Bronchial smooth muscle cell (primary cell): ENCODE data around the gene SIGLEC12. TPM values are rescaled to one million over a fixed set of nuclear protein-coding genes. Genes with fewer than 3 reads are reported as not detected.

Source experiments
- total RNA-seq: library from RNA; depleted of rRNA; stranded (reverse); fragments of >200 nt; gene quantifications from 2 replicates; pipeline ENCODE4 v1.2.1, GENCODE V29; 2014

The SIGLEC12 gene
- total RNA-seq, result not detected in 2 replicates

DNA sequence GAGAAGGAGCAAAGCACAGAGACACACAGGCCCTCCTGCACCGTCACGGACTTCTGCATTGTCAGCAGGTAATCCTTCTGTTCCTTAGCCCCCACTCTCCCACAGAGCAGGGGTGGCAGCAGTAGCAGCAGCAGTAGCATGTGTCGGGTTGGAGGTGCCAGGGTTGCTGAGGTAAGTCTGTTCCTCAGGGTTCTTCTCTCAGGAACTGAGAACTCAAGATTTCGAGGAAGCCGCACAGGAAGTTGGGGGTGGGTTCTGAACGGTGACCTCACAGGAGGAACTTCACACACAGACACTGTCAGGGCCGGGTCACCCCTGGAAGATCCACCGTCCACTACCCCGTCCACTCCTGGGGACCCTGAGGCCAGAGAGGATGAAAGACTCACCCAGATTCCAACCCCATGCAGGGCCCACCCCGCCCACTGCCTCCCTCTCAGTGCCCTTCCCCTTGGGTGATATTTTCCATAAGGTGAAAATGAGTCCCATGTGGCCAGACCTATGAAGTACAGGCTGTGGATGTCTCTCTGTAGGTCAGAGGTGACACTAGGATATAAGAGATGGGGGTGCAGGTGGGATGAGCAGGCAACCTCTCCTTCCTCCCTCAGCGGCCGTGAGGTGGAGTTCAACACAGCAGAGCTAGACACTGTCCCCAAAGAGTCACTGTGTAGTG lies at the start of gene SIGLEC12:
SIGLEC12 (minus strand) TSS at position 207 of the 670 bp plus-strand sequence; CDS start at position 140, 67 bp downstream.

DNA sequence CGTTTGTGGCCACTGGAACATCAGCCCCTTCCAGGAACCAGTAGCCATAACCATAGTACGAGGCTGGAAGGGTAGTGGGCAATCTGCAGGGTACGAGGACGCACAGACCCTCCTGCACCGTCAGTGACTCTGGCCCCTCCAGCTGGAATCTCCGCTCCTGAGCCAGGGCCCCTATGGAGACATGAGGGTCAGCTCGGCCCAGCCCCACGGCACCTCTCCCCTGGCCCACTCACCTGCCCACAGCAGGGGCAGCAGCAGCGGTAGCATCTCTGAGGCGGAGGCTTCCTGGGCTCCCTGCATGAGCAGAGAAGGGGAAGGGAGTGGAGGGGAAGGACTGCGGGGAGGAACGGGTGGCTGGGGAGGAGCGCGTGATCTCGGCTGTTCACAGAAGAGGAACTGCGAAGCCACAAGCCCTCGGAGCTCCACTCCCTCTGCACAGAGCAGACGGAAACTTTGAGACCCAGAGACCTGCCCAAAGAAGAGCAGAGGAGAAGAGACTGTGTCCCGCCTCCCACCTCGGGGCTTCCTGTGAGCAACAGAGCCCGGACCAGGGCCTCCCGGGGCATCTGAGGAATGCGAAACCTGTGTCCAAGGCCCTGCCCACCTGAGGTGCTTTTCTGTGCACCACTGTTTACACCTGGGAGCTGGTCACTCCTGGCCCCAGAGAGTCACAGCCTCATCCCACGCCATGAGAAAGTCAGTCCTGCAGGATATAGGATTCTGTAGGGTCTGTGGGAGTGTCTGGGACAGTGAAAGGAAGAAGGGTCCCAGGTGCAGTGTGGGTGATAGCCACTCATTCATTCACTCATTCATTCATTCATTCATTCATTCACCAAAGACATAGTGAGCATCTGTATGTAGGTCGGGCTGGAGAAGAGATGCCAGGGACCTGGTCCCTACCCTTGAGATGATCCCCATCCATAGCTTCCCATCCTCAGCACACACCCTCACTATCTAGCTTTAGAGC lies 30.0 kb upstream of the SIGLEC12 start, which contains the start of gene SIGLEC6:
SIGLEC6 (minus strand) TSS at position 322 of the 967 bp plus-strand sequence; CDS start at position 300, 22 bp downstream.

DNA sequence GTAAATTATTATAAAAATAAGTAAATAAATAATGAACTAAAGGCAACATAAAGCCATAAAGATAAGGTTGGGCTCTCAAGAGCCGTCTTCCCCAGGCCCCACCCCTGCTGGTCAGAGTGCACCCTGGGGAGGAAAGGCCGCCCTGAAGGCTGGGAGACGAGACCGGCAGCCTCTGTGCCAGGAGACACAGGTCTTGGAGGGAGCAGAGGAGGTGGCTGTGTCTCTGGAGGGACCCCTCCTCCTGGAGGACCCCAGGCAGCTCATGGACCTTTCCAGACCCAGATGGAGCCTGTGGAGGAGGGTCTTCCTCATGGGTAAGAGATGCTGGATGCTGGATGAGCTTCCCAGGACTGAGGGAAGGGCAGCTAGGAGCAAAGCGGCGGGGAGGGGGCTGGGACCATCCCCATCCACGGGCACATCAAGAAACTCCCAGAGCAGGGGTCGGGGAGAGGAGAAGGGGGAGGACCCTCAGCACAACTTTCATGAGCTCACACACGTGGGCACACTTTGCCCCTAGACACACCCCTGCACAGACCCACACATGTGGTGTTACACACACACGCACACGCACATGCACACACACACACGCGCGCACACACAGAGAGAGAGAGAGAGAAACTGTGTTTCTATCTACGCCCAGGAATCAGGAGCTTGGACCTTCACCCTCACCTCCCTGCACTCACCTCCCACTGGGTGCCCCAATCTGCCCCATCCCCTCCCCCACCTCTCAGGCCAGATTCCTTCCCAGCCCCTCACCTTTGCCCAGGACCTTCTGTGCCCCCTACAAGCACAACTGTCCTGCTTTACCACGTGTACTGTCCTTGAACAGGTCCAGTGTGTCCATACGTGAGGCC lies 23.0 kb downstream of the SIGLEC12 start, which contains the start of gene CEACAM18:
CEACAM18 (plus strand) TSS at position 159 of the 854 bp plus-strand sequence.

DNA sequence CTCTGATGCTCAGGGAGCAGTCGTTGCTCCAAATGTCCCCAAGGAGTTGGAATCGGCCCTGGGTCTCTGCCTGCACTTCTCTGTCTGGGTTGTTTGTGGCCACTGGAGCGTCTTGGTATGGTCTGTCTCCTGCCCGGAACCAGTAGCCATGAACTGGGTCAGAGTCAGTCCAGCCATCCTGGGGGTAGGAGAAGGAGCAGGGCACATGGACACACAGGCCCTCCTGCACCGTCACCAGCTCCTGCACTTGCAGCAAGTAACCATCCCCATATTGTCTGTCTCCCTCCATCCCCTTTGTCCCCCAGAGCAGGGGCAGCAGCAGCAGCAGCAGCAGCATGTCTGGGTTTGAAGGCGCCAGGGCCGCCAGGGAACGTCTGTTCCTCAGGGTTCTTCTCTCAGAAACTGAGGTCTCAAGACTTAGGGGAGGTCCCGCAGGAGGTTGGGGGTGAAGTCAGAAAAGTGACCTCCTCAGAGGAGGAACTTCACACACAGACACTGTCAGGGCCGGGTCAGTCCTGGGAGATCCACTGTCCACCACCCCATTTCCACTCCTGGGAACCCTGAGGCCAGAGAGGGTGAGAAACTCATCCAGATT lies 43.5 kb downstream of the SIGLEC12 start, which contains the start of gene SIGLEC8:
SIGLEC8 (minus strand) TSS at position 404 of the 595 bp plus-strand sequence; CDS start at position 337, 67 bp downstream.

Other genes starting within 250 kb of the SIGLEC12 start
- gene IGLON5, start 190.2 kb downstream of the SIGLEC12 start, total RNA-seq, result not detected in 2 replicates
- gene VSIG10L, start 159.7 kb downstream of the SIGLEC12 start, total RNA-seq, result 0.32 and 0.43 TPM in 2 replicates
- gene ETFB, start 135.4 kb downstream of the SIGLEC12 start, total RNA-seq, result 405 and 442 TPM in 2 replicates
- gene CLDND2, start 132.8 kb downstream of the SIGLEC12 start, total RNA-seq, result not detected in 2 replicates
- gene NKG7, start 129.1 kb downstream of the SIGLEC12 start, total RNA-seq, result not detected in 2 replicates
- gene LIM2, start 113.8 kb downstream of the SIGLEC12 start, total RNA-seq, result not detected in 2 replicates
- gene C19orf84, start 111.2 kb downstream of the SIGLEC12 start, total RNA-seq, result not detected in 2 replicates
- gene SIGLEC10, start 84.2 kb downstream of the SIGLEC12 start, total RNA-seq, result not detected in 2 replicates
- not detected in 2 replicates for gene SIGLEC8, start 43.3 kb downstream of the SIGLEC12 start, total RNA-seq
- not detected in 2 replicates for gene CEACAM18, start 23.3 kb downstream of the SIGLEC12 start, total RNA-seq
- gene SIGLEC6, start 29.9 kb upstream of the SIGLEC12 start, total RNA-seq, result not detected in 2 replicates
- 3.0 and 3.1 TPM in 2 replicates for gene ZNF175, start 69.5 kb upstream of the SIGLEC12 start, total RNA-seq
- not detected in 2 replicates for gene SIGLEC5, start 128.6 kb upstream of the SIGLEC12 start, total RNA-seq
- gene SIGLEC14, start 145.0 kb upstream of the SIGLEC12 start, total RNA-seq, result not detected in 2 replicates
- gene SPACA6, start 191.5 kb upstream of the SIGLEC12 start, total RNA-seq, result 10.6 and 12.3 TPM in 2 replicates
- gene HAS1, start 222.2 kb upstream of the SIGLEC12 start, total RNA-seq, result 0.09 TPM in 1 of 2 replicates, not detected in the other